ENCODE data around the gene SLC6A3.
"Not testable (repeated sequence)": the region's sequence is repeated elsewhere in the genome, so short reads cannot be mapped to it uniquely, and the experiment has no call there.

GRCh38 chr5:1459435-1459834 is 14.2 kb upstream of the SLC6A3 start:
- TF ChIP-seq, protein P1, sequence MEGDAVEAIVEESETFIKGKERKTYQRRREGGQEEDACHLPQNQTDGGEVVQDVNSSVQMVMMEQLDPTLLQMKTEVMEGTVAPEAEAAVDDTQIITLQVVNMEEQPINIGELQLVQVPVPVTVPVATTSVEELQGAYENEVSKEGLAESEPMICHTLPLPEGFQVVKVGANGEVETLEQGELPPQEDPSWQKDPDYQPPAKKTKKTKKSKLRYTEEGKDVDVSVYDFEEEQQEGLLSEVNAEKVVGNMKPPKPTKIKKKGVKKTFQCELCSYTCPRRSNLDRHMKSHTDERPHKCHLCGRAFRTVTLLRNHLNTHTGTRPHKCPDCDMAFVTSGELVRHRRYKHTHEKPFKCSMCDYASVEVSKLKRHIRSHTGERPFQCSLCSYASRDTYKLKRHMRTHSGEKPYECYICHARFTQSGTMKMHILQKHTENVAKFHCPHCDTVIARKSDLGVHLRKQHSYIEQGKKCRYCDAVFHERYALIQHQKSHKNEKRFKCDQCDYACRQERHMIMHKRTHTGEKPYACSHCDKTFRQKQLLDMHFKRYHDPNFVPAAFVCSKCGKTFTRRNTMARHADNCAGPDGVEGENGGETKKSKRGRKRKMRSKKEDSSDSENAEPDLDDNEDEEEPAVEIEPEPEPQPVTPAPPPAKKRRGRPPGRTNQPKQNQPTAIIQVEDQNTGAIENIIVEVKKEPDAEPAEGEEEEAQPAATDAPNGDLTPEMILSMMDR (IDR thresholded peaks at IDR 0.05 in 4 of 5, conservative IDR thresholded peaks at IDR 0.05 in 1 of 5), result not testable (repeated sequence)
- TF ChIP-seq POLR2A (IDR thresholded peaks at IDR 0.05), result not testable (repeated sequence)
